GM10248 (cell line): ENCODE measurements around the gene SORBS2.
"Not testable (repeated sequence)": the region's sequence is repeated elsewhere in the genome, so short reads cannot be mapped to it uniquely, and the experiment has no call there.

Experiments
- CTCF ChIA-PET: fragments of 300-600 bp; sonication (Branson Sonifier 250); formaldehyde crosslinking; extraction: SDS; loops from one replicate; lab custom pipeline; 2021; ENCODE audit warnings: antibody characterized with exemption; lab: Yijun Ruan, JAX
- POLR2A ChIA-PET: fragments of 350-650 bp; sonication (Branson Sonifier 250); formaldehyde crosslinking; extraction: SDS; loops from one replicate; lab custom pipeline; 2020; ENCODE audit warnings: antibody characterized with exemption; lab: Yijun Ruan, JAX
- DNase-seq: peaks from one replicate; pipeline ENCODE4 v3.0.0; 2012; ENCODE audit errors: extremely low spot score
- TF ChIP-seq, protein P1 (sequence below): IDR thresholded peaks from 2 replicates; pipeline ENCODE4 v1.5.1; 2012; ENCODE audit warnings: mild to moderate bottlenecking, low read depth; ENCODE audit errors: extremely low read depth, missing control alignments, control extremely low read depth

SORBS2 gene

GRCh38 chr4:185713272-185713671 is 98.7 kb downstream of the SORBS2 start:
- ChIA-PET CTCF (interaction anchor here (1.5 kb wide), 1 partner anchor 18 kb away, joined by 4 read pairs; no protein-coding TSS in a partner anchor), POLR2A (no interaction called here)
- no peak for DNase-seq
- TF ChIP-seq, protein P1, sequence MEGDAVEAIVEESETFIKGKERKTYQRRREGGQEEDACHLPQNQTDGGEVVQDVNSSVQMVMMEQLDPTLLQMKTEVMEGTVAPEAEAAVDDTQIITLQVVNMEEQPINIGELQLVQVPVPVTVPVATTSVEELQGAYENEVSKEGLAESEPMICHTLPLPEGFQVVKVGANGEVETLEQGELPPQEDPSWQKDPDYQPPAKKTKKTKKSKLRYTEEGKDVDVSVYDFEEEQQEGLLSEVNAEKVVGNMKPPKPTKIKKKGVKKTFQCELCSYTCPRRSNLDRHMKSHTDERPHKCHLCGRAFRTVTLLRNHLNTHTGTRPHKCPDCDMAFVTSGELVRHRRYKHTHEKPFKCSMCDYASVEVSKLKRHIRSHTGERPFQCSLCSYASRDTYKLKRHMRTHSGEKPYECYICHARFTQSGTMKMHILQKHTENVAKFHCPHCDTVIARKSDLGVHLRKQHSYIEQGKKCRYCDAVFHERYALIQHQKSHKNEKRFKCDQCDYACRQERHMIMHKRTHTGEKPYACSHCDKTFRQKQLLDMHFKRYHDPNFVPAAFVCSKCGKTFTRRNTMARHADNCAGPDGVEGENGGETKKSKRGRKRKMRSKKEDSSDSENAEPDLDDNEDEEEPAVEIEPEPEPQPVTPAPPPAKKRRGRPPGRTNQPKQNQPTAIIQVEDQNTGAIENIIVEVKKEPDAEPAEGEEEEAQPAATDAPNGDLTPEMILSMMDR = no peak

DNA sequence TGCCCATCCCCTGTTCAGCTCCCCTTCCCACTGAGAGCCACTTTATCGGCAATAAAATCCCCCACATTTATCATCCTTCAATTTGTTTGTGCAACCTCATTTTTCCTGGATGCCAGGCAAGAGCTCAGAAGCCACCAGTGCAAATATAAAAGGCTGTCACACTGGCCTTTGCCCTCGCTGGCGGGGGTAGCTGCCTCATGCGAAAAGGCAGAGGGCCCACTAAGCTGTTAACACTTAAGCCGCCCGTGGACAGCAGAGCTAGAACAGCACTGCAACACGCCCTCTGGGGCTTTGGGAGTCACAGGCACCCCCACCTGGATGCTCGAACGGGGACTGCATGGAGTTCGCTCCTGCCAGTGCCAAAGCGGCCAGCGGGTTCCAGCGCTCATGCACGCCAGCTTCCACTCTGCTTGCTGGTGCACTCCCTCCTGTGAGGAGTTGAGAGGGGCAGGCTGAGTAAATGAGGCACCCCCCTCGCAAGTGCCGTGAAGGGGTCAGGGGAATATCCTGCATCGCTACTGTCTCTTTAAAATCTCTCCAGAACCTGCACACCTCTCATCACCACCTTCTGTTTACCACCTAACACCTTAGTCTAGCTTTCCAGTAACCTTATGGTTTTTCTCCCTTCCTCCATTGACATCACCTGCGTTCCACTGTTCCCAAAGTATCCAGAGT is 99.5 kb downstream of the SORBS2 start:
- no peak for DNase-seq
- CTCF ChIA-PET = interaction anchor here (0.7 to 1.5 kb wide), 4 partner anchors 9 to 48 kb away, joined by 3 to 4 read pairs (median 3); no protein-coding TSS in a partner anchor
- TF ChIP-seq, protein P1 = no peak
- POLR2A ChIA-PET = no interaction called here

DNA sequence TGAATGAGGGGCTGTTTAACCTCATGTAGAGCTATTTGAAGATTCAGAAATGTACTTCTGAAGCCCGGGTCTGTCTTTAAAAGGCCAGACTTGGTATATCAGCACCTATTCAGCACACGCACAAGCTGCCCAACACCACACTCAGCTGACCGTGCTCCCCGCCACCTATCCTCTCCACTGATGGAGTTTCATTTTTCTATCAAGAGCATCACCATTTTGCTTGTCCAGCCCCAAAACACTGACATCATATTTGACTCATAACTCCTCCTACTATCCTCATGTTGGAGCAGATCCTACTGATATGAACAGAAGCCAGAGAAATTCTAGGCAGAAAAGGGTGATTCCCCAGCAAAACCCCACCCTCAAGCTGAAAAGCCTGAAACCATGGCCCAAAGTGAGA is 100.3 kb downstream of the SORBS2 start:
- CTCF ChIA-PET = interaction anchor here (0.7 to 1.5 kb wide), 4 partner anchors 8 to 47 kb away, joined by 3 to 4 read pairs (median 3); no protein-coding TSS in a partner anchor
- TF ChIP-seq, protein P1 = no peak
- POLR2A ChIA-PET = no interaction called here
- no peak for DNase-seq

GRCh38 chr4:185710487-185710995 is 101.5 kb downstream of the SORBS2 start:
- TF ChIP-seq, protein P1 = no peak
- POLR2A ChIA-PET = no interaction called here
- CTCF ChIA-PET = interaction anchor here (1.4 kb wide), 1 partner anchor 10 kb away, joined by 7 read pairs; no protein-coding TSS in a partner anchor
- DNase-seq = no peak

- ChIA-PET CTCF (interaction anchor here (1.4 kb wide), 1 partner anchor 10 kb away, joined by 7 read pairs; no protein-coding TSS in a partner anchor), POLR2A (no interaction called here)
- no peak for DNase-seq
- TF ChIP-seq, protein P1 = no peak
These were observed 102.0 kb downstream of the SORBS2 start for GRCh38 chr4:185709802-185710486.

DNA sequence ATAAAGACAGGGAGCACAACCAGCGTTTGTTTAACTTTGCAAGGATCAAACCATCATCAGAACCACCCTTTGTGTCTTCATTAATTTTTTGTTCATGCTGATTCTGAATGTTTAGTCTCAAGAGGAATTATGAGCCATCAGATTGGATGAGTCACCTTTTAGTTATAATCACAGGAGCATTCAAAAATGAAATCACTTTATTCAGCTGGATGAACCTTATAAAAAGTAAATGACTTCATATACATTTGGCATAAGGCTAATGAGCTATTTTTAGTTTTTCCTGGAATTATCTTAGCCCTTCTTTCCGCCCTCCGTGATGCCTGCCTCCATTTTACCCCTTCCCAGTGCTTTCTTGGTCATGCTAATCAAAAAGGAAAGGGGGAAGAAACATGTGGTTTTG is 103.6 kb downstream of the SORBS2 start:
- CTCF ChIA-PET = no interaction called here
- TF ChIP-seq, protein P1 = no peak
- POLR2A ChIA-PET = no interaction called here
- no peak for DNase-seq

DNA sequence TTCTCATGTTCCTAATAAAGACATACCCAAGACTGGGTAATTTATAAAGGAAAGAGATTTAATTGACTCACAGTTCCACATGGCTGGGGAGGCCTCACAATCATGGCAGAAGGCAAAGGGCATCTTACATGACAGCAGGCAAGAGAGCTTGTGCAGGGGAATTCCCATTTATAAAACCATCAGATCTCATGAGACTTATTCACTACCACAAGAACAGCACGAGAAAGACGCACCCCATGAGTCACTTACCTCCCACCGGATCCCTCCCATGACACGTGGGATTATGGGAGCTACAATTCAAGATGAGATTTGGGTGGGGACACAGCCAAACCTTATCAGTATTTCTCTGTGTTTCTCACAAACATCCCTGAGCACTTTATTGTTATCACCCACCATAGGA is 104.4 kb downstream of the SORBS2 start:
- CTCF ChIA-PET, DNase-seq, POLR2A ChIA-PET: not testable (repeated sequence)
